ENCODE measurements around the gene GJA5. TPM values are rescaled to one million over a fixed set of nuclear protein-coding genes. Genes with fewer than 3 reads are reported as not detected.

Gene GJA5
- total and polyA plus RNA-seq, 5 experiments from 2014 or later = not detected

- DNase-seq (no peak), ATAC-seq (no peak)
- peaks cover 0 to 2% (median 0%) of the 10 kb centered on the region in 4 donors for H3K4me1 Mint-ChIP-seq
- no peaks in the 10 kb centered on the region for H3K36me3 Mint-ChIP-seq
- POLR2A ChIA-PET = no interaction called here
- H3K9me3 Mint-ChIP-seq = no peaks in the 10 kb centered on the region
- no peak overlapping the region for H3K27ac Mint-ChIP-seq
- peaks cover 12 to 41% (median 15%) of the 10 kb centered on the region in 5 donors for H3K27me3 Mint-ChIP-seq
- H3K4me3 Mint-ChIP-seq = no peak overlapping the region
Observed at GRCh38 chr1:147784941-147785340, 24.5 kb upstream of the GJA5 start.

DNA sequence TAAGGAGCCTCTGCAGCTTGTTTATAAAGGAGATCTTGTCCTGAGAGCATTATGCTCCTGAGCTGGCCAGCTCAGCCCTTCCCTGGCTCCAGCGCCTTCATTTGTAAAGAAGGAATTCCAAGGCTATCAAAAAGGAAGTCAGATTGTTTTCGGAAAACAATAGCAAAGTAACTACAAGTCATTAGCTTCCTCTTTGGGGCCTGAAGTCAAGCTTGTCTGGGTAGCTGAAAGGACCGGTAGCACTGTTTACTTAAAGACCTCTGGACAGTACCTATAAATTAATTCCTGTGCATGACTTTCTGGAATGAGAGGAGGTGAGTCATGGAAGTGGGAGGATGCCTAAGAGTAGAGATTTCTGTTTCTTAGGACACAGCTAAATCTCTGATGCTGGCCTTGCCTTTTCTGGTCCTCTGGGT lies 20.7 kb upstream of the GJA5 start:
- Mint-ChIP-seq H3K36me3 (no peaks in the 10 kb centered on the region), H3K4me3 (no peak overlapping the region), H3K27me3 (peaks cover 14 to 41% (median 20%) of the 10 kb centered on the region in 5 donors), H3K27ac (no peak overlapping the region), H3K4me1 (peaks cover 0 to 2% (median 0%) of the 10 kb centered on the region in 4 donors), H3K9me3 (no peaks in the 10 kb centered on the region)
- ATAC-seq = no peak
- POLR2A ChIA-PET = no interaction called here
- DNase-seq = no peak

GRCh38 chr1:147777694-147778093 lies 17.3 kb upstream of the GJA5 start:
- Mint-ChIP-seq H3K36me3 (no peaks in the 10 kb centered on the region), H3K27me3 (peaks cover 22 to 56% (median 26%) of the 10 kb centered on the region in 5 donors)

GRCh38 chr1:147773215-147773715 lies 12.9 kb upstream of the GJA5 start:
- ATAC-seq (no peak), DNase-seq (no peak)
- Mint-ChIP-seq H3K4me1 (peaks cover 0 to 10% (median 3%) of the 10 kb centered on the region in 4 donors), H3K4me3 (no peak overlapping the region), H3K27me3 (peaks cover 13 to 35% (median 29%) of the 10 kb centered on the region in 5 donors), H3K27ac (peak overlapping the region in 2 of 10 donors; percentile 11), H3K36me3 (no peaks in the 10 kb centered on the region), H3K9me3 (peaks cover 0 to 2% (median 0%) of the 10 kb centered on the region in 9 donors)
- POLR2A ChIA-PET = no interaction called here

More at GRCh38 chr1:147777694-147778093, 17.3 kb upstream of the GJA5 start:
- Mint-ChIP-seq H3K4me1 (peaks cover 0 to 10% (median 3%) of the 10 kb centered on the region in 4 donors), H3K9me3 (no peaks in the 10 kb centered on the region), H3K27ac (no peak overlapping the region), H3K4me3 (no peak overlapping the region)
- ATAC-seq = no peak
- POLR2A ChIA-PET = no interaction called here
- no peak for DNase-seq

GRCh38 chr1:147772570-147772969 lies 12.2 kb upstream of the GJA5 start:
- DNase-seq (no peak), ATAC-seq (no peak)
- H3K9me3 Mint-ChIP-seq = peaks cover 0 to 2% (median 0%) of the 10 kb centered on the region in 9 donors
- no peak overlapping the region for H3K27ac Mint-ChIP-seq
- peaks cover 0 to 10% (median 3%) of the 10 kb centered on the region in 4 donors for H3K4me1 Mint-ChIP-seq
- H3K36me3 Mint-ChIP-seq = no peaks in the 10 kb centered on the region
- POLR2A ChIA-PET = no interaction called here
- H3K4me3 Mint-ChIP-seq = no peak overlapping the region
- H3K27me3 Mint-ChIP-seq = peaks cover 10 to 31% (median 28%) of the 10 kb centered on the region in 5 donors

- Mint-ChIP-seq H3K9me3 (peaks cover 0 to 2% (median 0%) of the 10 kb centered on the region in 9 donors), H3K36me3 (no peaks in the 10 kb centered on the region), H3K27me3 (peaks cover 10 to 31% (median 23%) of the 10 kb centered on the region in 5 donors), H3K4me1 (peaks cover 0 to 10% (median 3%) of the 10 kb centered on the region in 4 donors), H3K4me3 (no peak overlapping the region), H3K27ac (peak overlapping the region in 1 of 10 donors; percentile 54)
- no peak for DNase-seq
- POLR2A ChIA-PET = no interaction called here
- ATAC-seq = no peak
Observed at GRCh38 chr1:147771226-147772125, 11.1 kb upstream of the GJA5 start.

GRCh38 chr1:147769106-147769505 lies 8.7 kb upstream of the GJA5 start:
- peak overlapping the region in 1 of 10 donors; percentile 46 for H3K27ac Mint-ChIP-seq
- no peaks in the 10 kb centered on the region for H3K36me3 Mint-ChIP-seq
- no peak for DNase-seq
- POLR2A ChIA-PET = no interaction called here
- H3K9me3 Mint-ChIP-seq = peaks cover 0 to 2% (median 0%) of the 10 kb centered on the region in 9 donors
- peaks cover 2 to 10% (median 5%) of the 10 kb centered on the region in 4 donors for H3K4me1 Mint-ChIP-seq
- ATAC-seq = no peak
- H3K27me3 Mint-ChIP-seq = peaks cover 8 to 24% (median 15%) of the 10 kb centered on the region in 5 donors
- H3K4me3 Mint-ChIP-seq = no peak overlapping the region

DNA sequence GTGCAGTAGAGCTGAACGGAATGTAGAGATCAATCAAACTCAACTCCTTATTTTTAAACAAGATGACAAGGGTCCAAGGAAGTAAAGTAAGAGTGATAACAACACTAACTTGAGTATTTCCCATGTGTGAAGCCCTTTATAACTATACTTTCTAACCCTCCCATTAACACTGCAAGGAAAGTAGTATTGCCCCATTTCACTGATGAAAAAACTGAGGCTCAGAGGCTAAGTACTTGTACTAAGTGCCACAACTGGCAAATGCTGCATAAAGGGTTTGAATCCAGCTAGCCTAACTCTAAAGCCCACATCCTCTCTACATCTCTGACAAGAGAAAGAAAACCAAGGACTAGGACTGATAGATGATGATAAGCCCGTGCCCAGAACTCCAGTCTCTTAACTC lies 8.2 kb upstream of the GJA5 start:
- Mint-ChIP-seq H3K4me3 (no peak overlapping the region), H3K4me1 (peaks cover 6 to 8% (median 7%) of the 10 kb centered on the region in 4 donors), H3K27ac (peak overlapping the region in 1 of 10 donors; percentile 46), H3K27me3 (peaks cover 3 to 20% (median 9%) of the 10 kb centered on the region in 5 donors), H3K9me3 (peaks cover 0 to 2% (median 0%) of the 10 kb centered on the region in 9 donors), H3K36me3 (no peaks in the 10 kb centered on the region)
- ATAC-seq (no peak), DNase-seq (no peak)
- POLR2A ChIA-PET = no interaction called here

GRCh38 chr1:147768101-147768500 lies 7.7 kb upstream of the GJA5 start:
- no peaks in the 10 kb centered on the region for H3K36me3 Mint-ChIP-seq
- H3K27me3 Mint-ChIP-seq = peaks cover 3 to 15% (median 5%) of the 10 kb centered on the region in 5 donors
- peaks cover 4 to 12% (median 9%) of the 10 kb centered on the region in 4 donors for H3K4me1 Mint-ChIP-seq
- H3K4me3 Mint-ChIP-seq = no peak overlapping the region
- H3K9me3 Mint-ChIP-seq = peaks cover 0 to 2% (median 0%) of the 10 kb centered on the region in 9 donors
- H3K27ac Mint-ChIP-seq = peak overlapping the region in 1 of 10 donors; percentile 90
- DNase-seq = no peak
- POLR2A ChIA-PET = no interaction called here
- ATAC-seq = no peak

GRCh38 chr1:147762233-147763024 lies 2.0 kb upstream of the GJA5 start:
- peak; percentile 81 to 85 for ATAC-seq
- peak in 3 of 10 donors; percentile 22 to 31 (median 23) for DNase-seq
- H3K4me1 Mint-ChIP-seq = peaks cover 23 to 43% (median 37%) of the 10 kb centered on the region in 4 donors
- no peaks in the 10 kb centered on the region for H3K9me3 Mint-ChIP-seq
- H3K27me3 Mint-ChIP-seq = no peaks in the 10 kb centered on the region
- H3K27ac Mint-ChIP-seq = peak overlapping the region; percentile 63 to 93 (median 88)
- H3K4me3 Mint-ChIP-seq = peak overlapping the region; percentile 9 to 72 (median 50)
- no peaks in the 10 kb centered on the region for H3K36me3 Mint-ChIP-seq
- POLR2A ChIA-PET = no interaction called here

DNA sequence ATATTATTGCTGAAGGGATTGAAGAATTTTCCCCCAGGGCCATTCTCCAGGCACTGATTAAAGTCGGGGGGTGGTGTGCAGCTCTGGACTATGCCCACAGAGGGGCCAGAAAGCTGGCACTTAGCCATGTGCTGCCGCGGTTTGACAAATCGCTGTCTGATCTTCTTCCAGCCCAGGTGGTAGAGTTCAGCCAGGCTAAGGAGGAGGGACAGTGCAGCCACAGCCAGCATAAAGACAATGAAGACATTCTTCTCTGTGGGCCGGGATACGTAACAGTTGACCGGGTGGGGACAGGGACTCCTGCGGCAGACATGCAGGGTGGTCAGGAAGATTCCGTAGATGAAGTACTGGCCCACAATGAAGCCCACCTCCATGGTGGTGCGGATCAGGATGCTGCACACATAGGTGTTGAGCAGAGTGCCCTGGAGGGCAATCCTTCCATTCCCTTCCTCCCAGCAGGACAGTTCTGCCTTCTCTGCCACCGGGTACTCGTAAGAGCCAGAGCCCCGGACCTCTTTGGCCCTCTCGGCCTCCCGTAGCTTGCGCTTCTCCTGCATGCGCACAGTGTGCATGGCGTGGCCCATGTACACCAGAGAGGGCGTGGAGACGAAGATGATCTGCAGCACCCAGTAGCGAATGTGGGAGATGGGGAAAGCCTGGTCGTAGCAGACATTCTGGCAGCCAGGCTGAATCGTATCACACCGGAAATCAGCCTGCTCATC lies 1.9 kb downstream of the GJA5 start:
- Mint-ChIP-seq H3K9me3 (no peaks in the 10 kb centered on the region), H3K27me3 (no peaks in the 10 kb centered on the region), H3K4me3 (no peak overlapping the region), H3K36me3 (no peaks in the 10 kb centered on the region), H3K27ac (peak overlapping the region in 1 of 10 donors; percentile 46), H3K4me1 (peaks cover 25 to 37% (median 33%) of the 10 kb centered on the region in 4 donors)
- POLR2A ChIA-PET = no interaction called here
- DNase-seq (no peak), ATAC-seq (no peak)

Measured in naive thymus-derived CD8-positive, alpha-beta T cell (primary cell).